ENCODE data around the gene EMC6. TPM values are rescaled to one million over a fixed set of nuclear protein-coding genes. Genes with fewer than 3 reads are reported as not detected.

Gene EMC6
- total and polyA plus RNA-seq, 2 of the 13 experiments (the other 11 are each of a cell fraction or from before 2014, with no cell fraction given) = 45.1 to 47.7 TPM

GRCh38 chr17:3668279-3669084, at the start of gene EMC6, which contains the start of gene TAX1BP3 (continued):
- TF ChIP-seq ZNF503 (CRISPR knock-in tag; IDR thresholded peaks at IDR 0.05) = peak; percentile 82; the same call in 1 of the 2 replicates
- TF ChIP-seq AHDC1 (CRISPR knock-in tag; IDR thresholded peaks at IDR 0.05; ENCODE audit: borderline replicate concordance) = no peak; the same call in 1 of the 2 replicates
- TF ChIP-seq FOXM1 (CRISPR knock-in tag; IDR thresholded peaks at IDR 0.05) = no peak
- peak; percentile 83; the same call in 1 of the 2 replicates for TF ChIP-seq MTF2 (CRISPR knock-in tag; IDR thresholded peaks at IDR 0.05; ENCODE audit: borderline replicate concordance)
- TF ChIP-seq ZGPAT (CRISPR knock-in tag; IDR thresholded peaks at IDR 0.05) = peak; percentile 75
- peak; percentile 80; the same call in 1 of the 2 replicates for TF ChIP-seq PHF21A (CRISPR knock-in tag; IDR thresholded peaks at IDR 0.05)
- peak; percentile 10; the same call in 1 of the 2 replicates for TF ChIP-seq ZBTB37 (CRISPR knock-in tag; IDR thresholded peaks at IDR 0.05)
- TF ChIP-seq STAT5B (CRISPR knock-in tag; IDR thresholded peaks at IDR 0.05) = 0 out of 2 replicates have a peak, but pooled peaks have one; percentile 55
- no peak for TF ChIP-seq ZNF512 (CRISPR knock-in tag; IDR thresholded peaks at IDR 0.05)
- TF ChIP-seq KAT8 (CRISPR knock-in tag; IDR thresholded peaks at IDR 0.05) = peak; percentile 76
- no peak; the same call in 1 of the 2 replicates for TF ChIP-seq ZNF160 (CRISPR knock-in tag; IDR thresholded peaks at IDR 0.05)
- TF ChIP-seq ZNF350 (CRISPR knock-in tag; IDR thresholded peaks at IDR 0.05; ENCODE audit: borderline replicate concordance, low read depth) = peak; percentile 88
- peak; percentile 63; the same call in 1 of the 2 replicates for TF ChIP-seq MYC (CRISPR knock-in tag; IDR thresholded peaks at IDR 0.05; ENCODE audit: borderline replicate concordance)
- TF ChIP-seq ZSCAN29 (CRISPR knock-in tag; conservative IDR thresholded peaks at IDR 0.05) = 0 out of 2 replicates have a peak, but pooled peaks have one; percentile 25
- TF ChIP-seq ETV5 (CRISPR knock-in tag; IDR thresholded peaks at IDR 0.05; ENCODE audit: borderline replicate concordance) = 0 out of 2 replicates have a peak, but pooled peaks have one; percentile 26

Data from HepG2 (cell line).